ENCODE data around the gene WDR59. TPM values are rescaled to one million over a fixed set of nuclear protein-coding genes. Genes with fewer than 3 reads are reported as not detected.

WDR59 gene
- total and polyA plus RNA-seq, 9 of the 15 experiments (the other 6 are each of a cell fraction or from before 2014, with no cell fraction given), result 12.7 to 126 (median 34.7) TPM

DNA sequence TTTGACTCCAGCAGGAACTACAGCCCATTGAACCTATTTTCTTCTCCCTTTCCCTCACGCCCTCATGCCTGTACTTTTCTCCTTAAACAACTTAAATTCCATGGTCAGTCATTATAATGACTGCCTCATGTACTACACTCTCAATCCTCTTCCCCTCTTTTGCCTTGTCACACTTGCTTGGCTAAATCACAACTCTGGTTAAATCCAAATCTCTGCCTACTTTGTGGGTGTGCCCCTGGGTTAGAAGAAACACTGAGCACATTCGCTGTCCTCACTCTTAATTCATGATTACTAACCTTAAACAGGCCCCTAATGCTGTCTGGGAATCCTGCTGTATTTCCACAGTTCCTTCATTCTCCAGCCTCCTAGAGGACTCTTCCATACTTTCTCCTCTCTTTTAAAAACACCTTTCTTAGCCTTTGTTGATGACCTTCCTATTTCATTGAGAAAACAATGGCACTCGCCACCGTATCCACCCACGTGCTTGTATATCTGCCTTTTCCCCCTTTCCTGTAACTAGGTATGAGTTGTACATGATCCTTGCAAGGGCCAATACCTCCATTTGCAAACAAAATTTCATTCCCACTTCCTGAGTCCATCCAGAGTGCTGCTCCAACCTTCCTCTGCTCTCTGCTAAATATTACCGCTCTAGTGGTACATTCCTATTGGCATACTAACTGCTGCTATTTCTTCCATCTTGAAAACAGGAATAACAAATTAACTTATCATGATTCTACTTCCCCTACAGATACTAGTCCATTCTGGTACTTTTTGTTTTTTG is 42.8 kb upstream of the WDR59 start (continued):
- TF ChIP-seq SLC30A9 (CRISPR knock-in tag; IDR thresholded peaks at IDR 0.05) (no peak), PPARD (CRISPR knock-in tag; IDR thresholded peaks at IDR 0.05) (no peak), ZNF121 (CRISPR knock-in tag; conservative IDR thresholded peaks at IDR 0.05) (no peak), ZNF239 (CRISPR knock-in tag; IDR thresholded peaks at IDR 0.05) (no peak), PTBP1 (IDR thresholded peaks at IDR 0.05; ENCODE audit: low read depth, low read length) (no peak), ZNF75A (CRISPR knock-in tag; IDR thresholded peaks at IDR 0.05) (no peak), KDM1A (IDR thresholded peaks at IDR 0.05) (peak; percentile 94 to 96), POLR2A (conservative IDR thresholded peaks at IDR 0.05) (no peak), ESRRA (IDR thresholded peaks at IDR 0.05; ENCODE audit: borderline replicate concordance, low read depth) (no peak), MAFG (tag; conservative IDR thresholded peaks at IDR 0.05) (0 out of 2 replicates have a peak, but pooled peaks have one; percentile 25), U2AF2 (optimal IDR thresholded peaks at IDR 0.05; ENCODE audit: low read depth, low read length) (no peak)
- TF ChIP-seq, protein P1, sequence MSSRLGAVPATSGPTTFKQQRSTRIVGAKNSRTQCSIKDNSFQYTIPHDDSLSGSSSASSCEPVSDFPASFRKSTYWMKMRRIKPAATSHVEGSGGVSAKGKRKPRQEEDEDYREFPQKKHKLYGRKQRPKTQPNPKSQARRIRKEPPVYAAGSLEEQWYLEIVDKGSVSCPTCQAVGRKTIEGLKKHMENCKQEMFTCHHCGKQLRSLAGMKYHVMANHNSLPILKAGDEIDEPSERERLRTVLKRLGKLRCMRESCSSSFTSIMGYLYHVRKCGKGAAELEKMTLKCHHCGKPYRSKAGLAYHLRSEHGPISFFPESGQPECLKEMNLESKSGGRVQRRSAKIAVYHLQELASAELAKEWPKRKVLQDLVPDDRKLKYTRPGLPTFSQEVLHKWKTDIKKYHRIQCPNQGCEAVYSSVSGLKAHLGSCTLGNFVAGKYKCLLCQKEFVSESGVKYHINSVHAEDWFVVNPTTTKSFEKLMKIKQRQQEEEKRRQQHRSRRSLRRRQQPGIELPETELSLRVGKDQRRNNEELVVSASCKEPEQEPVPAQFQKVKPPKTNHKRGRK (tag; IDR thresholded peaks at IDR 0.05), result no peak
- TF ChIP-seq, protein P2, sequence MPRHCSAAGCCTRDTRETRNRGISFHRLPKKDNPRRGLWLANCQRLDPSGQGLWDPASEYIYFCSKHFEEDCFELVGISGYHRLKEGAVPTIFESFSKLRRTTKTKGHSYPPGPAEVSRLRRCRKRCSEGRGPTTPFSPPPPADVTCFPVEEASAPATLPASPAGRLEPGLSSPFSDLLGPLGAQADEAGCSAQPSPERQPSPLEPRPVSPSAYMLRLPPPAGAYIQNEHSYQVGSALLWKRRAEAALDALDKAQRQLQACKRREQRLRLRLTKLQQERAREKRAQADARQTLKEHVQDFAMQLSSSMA (CRISPR knock-in tag; IDR thresholded peaks at IDR 0.05), result no peak
- TF ChIP-seq, protein P3, sequence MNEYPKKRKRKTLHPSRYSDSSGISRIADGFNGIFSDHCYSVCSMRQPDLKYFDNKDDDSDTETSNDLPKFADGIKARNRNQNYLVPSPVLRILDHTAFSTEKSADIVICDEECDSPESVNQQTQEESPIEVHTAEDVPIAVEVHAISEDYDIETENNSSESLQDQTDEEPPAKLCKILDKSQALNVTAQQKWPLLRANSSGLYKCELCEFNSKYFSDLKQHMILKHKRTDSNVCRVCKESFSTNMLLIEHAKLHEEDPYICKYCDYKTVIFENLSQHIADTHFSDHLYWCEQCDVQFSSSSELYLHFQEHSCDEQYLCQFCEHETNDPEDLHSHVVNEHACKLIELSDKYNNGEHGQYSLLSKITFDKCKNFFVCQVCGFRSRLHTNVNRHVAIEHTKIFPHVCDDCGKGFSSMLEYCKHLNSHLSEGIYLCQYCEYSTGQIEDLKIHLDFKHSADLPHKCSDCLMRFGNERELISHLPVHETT (CRISPR knock-in tag; conservative IDR thresholded peaks at IDR 0.05 in 1 of 2, IDR thresholded peaks at IDR 0.05 in 1 of 2), result no peak
- TF ChIP-seq, protein P4, sequence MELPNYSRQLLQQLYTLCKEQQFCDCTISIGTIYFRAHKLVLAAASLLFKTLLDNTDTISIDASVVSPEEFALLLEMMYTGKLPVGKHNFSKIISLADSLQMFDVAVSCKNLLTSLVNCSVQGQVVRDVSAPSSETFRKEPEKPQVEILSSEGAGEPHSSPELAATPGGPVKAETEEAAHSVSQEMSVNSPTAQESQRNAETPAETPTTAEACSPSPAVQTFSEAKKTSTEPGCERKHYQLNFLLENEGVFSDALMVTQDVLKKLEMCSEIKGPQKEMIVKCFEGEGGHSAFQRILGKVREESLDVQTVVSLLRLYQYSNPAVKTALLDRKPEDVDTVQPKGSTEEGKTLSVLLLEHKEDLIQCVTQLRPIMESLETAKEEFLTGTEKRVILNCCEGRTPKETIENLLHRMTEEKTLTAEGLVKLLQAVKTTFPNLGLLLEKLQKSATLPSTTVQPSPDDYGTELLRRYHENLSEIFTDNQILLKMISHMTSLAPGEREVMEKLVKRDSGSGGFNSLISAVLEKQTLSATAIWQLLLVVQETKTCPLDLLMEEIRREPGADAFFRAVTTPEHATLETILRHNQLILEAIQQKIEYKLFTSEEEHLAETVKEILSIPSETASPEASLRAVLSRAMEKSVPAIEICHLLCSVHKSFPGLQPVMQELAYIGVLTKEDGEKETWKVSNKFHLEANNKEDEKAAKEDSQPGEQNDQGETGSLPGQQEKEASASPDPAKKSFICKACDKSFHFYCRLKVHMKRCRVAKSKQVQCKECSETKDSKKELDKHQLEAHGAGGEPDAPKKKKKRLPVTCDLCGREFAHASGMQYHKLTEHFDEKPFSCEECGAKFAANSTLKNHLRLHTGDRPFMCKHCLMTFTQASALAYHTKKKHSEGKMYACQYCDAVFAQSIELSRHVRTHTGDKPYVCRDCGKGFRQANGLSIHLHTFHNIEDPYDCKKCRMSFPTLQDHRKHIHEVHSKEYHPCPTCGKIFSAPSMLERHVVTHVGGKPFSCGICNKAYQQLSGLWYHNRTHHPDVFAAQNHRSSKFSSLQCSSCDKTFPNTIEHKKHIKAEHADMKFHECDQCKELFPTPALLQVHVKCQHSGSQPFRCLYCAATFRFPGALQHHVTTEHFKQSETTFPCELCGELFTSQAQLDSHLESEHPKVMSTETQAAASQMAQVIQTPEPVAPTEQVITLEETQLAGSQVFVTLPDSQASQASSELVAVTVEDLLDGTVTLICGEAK (IDR thresholded peaks at IDR 0.05), result no peak
- TF ChIP-seq, protein P4 (CRISPR knock-in tag; IDR thresholded peaks at IDR 0.05), result no peak
